Measurements from ENCODE around the gene RIC8B.

- TF ChIP-seq CTCF (IDR thresholded peaks at IDR 0.05) (no peak), POLR2A (IDR thresholded peaks at IDR 0.05) (no peak)
Observed at GRCh38 chr12:106776897-106777296, 2.4 kb downstream of the RIC8B start.

Data from transverse colon (tissue), 3 donors.